DND-41 (cell line): ENCODE data around the gene FAM187B.
"Not testable (repeated sequence)": the region's sequence is repeated elsewhere in the genome, so short reads cannot be mapped to it uniquely, and the experiment has no call there.

Experiments
- ATAC-seq: fragments of 200-7000 bp; cut with Tn5 transposase; 3 replicates; pipeline ENCODE4 v1.9.1; 2021; ENCODE audit warnings: low read depth; ENCODE audit not compliant: insufficient read depth
- DNase-seq: peaks from one replicate; pipeline ENCODE4 v3.0.0-alpha.2; 2020
- H2AFZ ChIP-seq: 2 replicates; pipeline ENCODE4 v1.6.0; 2012; ENCODE audit warnings: low read depth, low read length
- H3K27ac ChIP-seq: 2 replicates; pipeline ENCODE4 v1.5.1; 2012; ENCODE audit warnings: low read length, inconsistent platforms
- H3K27me3 ChIP-seq: fragments of 200-600 bp; sonication (generic); 2 replicates; pipeline ENCODE4 v1.6.0; 2012; ENCODE audit warnings: low read length, mild to moderate bottlenecking, inconsistent platforms; ENCODE audit not compliant: insufficient read depth, poor library complexity
- H3K36me3 ChIP-seq: 2 replicates; pipeline ENCODE4 v1.5.1; 2012; ENCODE audit warnings: low read length, inconsistent platforms; ENCODE audit not compliant: insufficient read depth
- H3K4me1 ChIP-seq: 2 replicates; pipeline ENCODE4 v1.5.1; 2012; ENCODE audit warnings: mild to moderate bottlenecking, low read length; ENCODE audit not compliant: insufficient read depth
- H3K4me2 ChIP-seq: 2 replicates; pipeline ENCODE4 v1.6.0; 2012; ENCODE audit warnings: mild to moderate bottlenecking, moderate library complexity, low read length, inconsistent platforms; ENCODE audit not compliant: insufficient read depth
- H3K4me3 ChIP-seq, 2 experiments: fragments of 200-600 bp in 1 of 2; shearing (Covaris generic) in 1 of 2; 2 replicates each; pipeline ENCODE4 v1.5.1; 2012 to 2016; ENCODE audit warnings: inconsistent platforms in 2 of 2, low read length in 2 of 2, mild to moderate bottlenecking in 2 of 2, low read depth in 1 of 2, moderate library complexity in 1 of 2
- H3K79me2 ChIP-seq: 2 replicates; pipeline ENCODE4 v1.6.0; 2012; ENCODE audit warnings: low read length, inconsistent platforms; ENCODE audit not compliant: insufficient read depth
- H3K9ac ChIP-seq: 2 replicates; pipeline ENCODE4 v1.6.0; 2012; ENCODE audit warnings: low read depth, mild to moderate bottlenecking, inconsistent platforms, low read length, moderate library complexity
- H3K9me3 ChIP-seq: 2 replicates; pipeline ENCODE4 v1.5.1; 2012; ENCODE audit warnings: low read length, moderate library complexity, mild to moderate bottlenecking, inconsistent platforms; ENCODE audit not compliant: insufficient read depth, severe bottlenecking
- H4K20me1 ChIP-seq: 2 replicates; pipeline ENCODE4 v1.6.0; 2012; ENCODE audit warnings: low read length; ENCODE audit not compliant: insufficient read depth
- EZH2 ChIP-seq: IDR thresholded peaks from 3 replicates; pipeline ENCODE4 v1.6.1; 2012; ENCODE audit warnings: borderline replicate concordance, low read depth, mild to moderate bottlenecking, moderate library complexity, low read length, inconsistent platforms; ENCODE audit not compliant: severe bottlenecking
- TF ChIP-seq, protein P1 (sequence below): IDR thresholded peaks from 2 replicates; pipeline ENCODE4 v1.5.1; 2012; ENCODE audit warnings: borderline replicate concordance, low read length, moderate library complexity, mild to moderate bottlenecking; ENCODE audit not compliant: poor library complexity, severe bottlenecking; ENCODE audit errors: extremely low read depth

Gene FAM187B

DNA sequence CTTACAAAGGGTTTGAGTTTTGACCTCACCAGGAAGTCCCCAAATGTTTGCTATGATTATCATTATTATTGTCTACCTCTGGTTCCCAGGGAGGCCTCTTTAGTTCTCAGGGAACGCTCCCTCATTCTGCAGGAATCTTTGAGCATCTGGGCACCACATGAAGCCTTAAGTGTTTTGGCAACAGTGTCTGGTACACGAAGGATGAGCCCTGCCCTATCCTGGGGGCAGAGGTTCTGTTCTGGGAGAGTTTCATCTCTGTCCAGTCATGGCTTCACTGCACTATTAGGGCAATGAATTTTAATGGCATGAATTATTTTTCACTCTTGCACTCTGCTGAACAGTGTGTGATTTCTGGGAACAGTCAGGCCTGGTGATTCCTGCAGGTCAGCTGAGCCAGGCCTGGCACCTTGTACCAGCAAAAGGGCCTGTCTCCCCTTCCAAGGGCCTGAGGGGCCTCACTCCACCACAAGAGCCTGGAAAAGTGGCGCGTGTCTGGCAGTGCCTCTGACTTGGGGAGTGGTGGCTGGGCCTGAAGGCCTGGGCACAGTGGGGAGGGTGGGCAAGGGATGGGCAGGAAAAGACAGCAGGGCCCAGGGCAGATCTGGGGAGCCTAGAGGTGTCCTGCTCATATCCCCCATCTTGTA, 4.6 kb downstream of the FAM187B start:
- no peaks in the 10 kb centered on the region for H3K36me3 ChIP-seq
- DNase-seq (no peak), ATAC-seq (no peak)
- no peaks in the 10 kb centered on the region for H3K9me3 ChIP-seq
- no peaks in the 10 kb centered on the region for H4K20me1 ChIP-seq
- H3K79me2 ChIP-seq = no peaks in the 10 kb centered on the region
- TF ChIP-seq, protein P1, sequence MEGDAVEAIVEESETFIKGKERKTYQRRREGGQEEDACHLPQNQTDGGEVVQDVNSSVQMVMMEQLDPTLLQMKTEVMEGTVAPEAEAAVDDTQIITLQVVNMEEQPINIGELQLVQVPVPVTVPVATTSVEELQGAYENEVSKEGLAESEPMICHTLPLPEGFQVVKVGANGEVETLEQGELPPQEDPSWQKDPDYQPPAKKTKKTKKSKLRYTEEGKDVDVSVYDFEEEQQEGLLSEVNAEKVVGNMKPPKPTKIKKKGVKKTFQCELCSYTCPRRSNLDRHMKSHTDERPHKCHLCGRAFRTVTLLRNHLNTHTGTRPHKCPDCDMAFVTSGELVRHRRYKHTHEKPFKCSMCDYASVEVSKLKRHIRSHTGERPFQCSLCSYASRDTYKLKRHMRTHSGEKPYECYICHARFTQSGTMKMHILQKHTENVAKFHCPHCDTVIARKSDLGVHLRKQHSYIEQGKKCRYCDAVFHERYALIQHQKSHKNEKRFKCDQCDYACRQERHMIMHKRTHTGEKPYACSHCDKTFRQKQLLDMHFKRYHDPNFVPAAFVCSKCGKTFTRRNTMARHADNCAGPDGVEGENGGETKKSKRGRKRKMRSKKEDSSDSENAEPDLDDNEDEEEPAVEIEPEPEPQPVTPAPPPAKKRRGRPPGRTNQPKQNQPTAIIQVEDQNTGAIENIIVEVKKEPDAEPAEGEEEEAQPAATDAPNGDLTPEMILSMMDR = no peak
- no peak for TF ChIP-seq EZH2
- H3K27ac ChIP-seq = no peak overlapping the region
- H3K9ac ChIP-seq = no peak overlapping the region
- H3K27me3 ChIP-seq = no peaks in the 10 kb centered on the region
- no peak overlapping the region for H3K4me2 ChIP-seq
- no peaks in the 10 kb centered on the region for H3K4me1 ChIP-seq
- no peak overlapping the region for H3K4me3 ChIP-seq
- H2AFZ ChIP-seq = no peak overlapping the region

DNA sequence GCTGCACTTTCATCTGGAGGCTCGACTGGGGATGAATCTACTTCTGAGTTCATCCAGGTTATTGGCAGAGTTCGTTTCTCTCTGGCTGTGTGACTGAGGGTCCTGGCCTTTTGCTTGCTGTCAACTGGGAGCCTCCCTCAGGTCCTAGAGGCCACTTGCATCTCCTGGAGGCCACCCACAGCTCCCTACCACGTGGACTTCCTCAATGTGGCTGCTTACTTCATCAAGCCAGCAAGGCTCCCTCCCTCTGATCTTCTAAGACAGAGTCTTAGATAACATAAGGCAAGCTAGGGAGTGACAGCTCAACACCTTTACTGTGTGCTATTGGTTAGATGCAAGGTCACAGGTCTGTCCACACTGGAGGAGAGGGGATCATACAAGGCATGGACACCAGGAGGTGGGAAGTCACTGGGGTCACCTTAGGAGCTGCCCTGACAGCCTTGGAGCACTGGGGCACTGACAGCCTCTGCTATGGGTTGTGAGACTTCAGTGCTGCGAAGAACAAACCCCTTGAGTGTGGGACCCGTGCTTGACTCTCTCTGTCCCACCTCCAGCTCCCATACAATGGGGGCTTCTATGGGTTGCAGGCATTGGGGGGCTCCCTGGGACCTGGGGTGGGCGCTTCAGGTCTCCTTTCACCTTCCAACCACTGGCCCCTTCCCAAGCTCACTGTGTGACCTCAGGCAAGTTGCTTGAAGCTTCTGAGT, 5.3 kb downstream of the FAM187B start:
- no peak overlapping the region for H2AFZ ChIP-seq
- H3K27me3 ChIP-seq = no peaks in the 10 kb centered on the region
- H3K79me2 ChIP-seq = no peaks in the 10 kb centered on the region
- H4K20me1 ChIP-seq = no peaks in the 10 kb centered on the region
- no peaks in the 10 kb centered on the region for H3K9me3 ChIP-seq
- ATAC-seq (no peak), DNase-seq (no peak)
- no peak overlapping the region for H3K4me3 ChIP-seq
- H3K4me1 ChIP-seq = no peaks in the 10 kb centered on the region
- H3K27ac ChIP-seq = no peak overlapping the region
- TF ChIP-seq, protein P1 = no peak
- no peak for TF ChIP-seq EZH2
- H3K36me3 ChIP-seq = no peaks in the 10 kb centered on the region
- H3K9ac ChIP-seq = no peak overlapping the region
- H3K4me2 ChIP-seq = no peak overlapping the region

DNA sequence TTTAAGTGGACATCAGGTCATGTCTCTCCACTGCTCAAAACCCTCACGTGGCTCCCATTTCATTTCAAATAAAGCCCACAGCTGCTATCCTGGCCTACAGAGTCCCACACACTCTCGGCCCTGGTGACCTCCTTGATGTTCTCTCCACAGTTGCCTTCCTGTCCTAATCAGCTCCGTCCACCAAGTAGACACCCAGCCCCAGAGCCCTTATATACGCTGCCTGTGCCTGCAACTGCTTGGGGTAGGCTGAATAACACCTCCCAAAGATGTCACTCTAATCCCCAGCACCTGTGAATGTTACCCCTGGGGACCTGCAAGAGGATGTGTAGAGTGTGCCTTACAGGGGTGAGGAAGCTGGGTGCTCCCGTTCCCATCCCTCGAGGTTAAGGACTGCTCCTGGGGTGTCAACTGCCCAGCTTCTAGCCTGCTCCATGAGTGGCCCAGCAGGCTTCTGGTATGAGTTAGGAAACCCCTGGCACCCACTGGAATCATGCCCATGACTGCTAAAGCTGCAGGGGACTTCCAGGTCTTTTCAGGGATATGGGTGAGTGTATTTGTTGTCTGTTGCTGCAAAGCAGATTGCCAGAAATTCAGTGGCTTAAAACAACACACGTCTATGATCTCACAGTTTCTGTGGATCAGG, 6.0 kb downstream of the FAM187B start:
- no peak for DNase-seq
- H3K27me3 ChIP-seq = no peaks in the 10 kb centered on the region

DNA sequence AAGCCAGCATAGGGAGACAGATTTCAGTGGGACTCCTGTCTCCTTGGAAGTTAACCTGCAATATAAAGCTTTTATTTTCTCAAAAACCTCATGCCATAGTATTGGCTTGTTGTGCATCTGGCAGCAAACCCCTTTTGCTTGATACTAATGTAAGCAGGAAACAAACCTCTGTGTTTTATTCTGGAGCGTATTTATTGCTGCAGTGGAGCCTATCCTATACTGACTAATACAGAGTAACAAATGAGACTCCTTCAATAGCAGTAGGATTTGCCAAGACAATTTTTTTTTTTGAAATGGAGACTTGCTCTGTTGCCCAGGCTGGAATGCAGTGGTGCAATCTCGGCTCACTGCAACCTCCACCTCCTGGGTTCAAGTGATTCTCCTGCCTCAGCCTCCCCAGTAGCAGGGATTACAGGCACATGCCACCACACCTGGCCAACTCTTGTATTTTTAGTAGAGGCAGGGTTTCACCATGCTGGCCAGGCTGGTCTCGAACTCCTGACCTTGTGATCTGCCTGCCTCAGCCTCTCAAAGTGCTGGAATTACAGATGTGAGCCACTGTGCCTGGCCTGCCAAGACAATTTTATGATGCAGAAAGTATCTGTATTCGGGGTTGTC, 7.5 kb downstream of the FAM187B start:
- H2AFZ ChIP-seq, H3K27ac ChIP-seq, H3K9ac ChIP-seq, H3K79me2 ChIP-seq, H3K27me3 ChIP-seq, H3K4me3 ChIP-seq, ATAC-seq, H3K9me3 ChIP-seq, H4K20me1 ChIP-seq, DNase-seq, H3K4me1 ChIP-seq, H3K4me2 ChIP-seq, H3K36me3 ChIP-seq: not testable (repeated sequence)

More for the DNA sequence above, 6.0 kb downstream of the FAM187B start:
- Histone ChIP-seq H3K4me1 (no peaks in the 10 kb centered on the region), H3K4me3 (no peak overlapping the region), H3K79me2 (no peaks in the 10 kb centered on the region), H2AFZ (no peak overlapping the region), H3K9me3 (no peaks in the 10 kb centered on the region), H4K20me1 (no peaks in the 10 kb centered on the region), H3K4me2 (no peak overlapping the region), H3K27ac (no peak overlapping the region), H3K36me3 (no peaks in the 10 kb centered on the region), H3K9ac (no peak overlapping the region)
- no peak for TF ChIP-seq EZH2
- TF ChIP-seq, protein P1 = no peak
- ATAC-seq = no peak
